Measurements from ENCODE around the gene ATP8B2.

Gene ATP8B2

GRCh38 chr1:154391086-154391770, 65.9 kb downstream of the ATP8B2 start:
- FAIRE-seq: no peak
- no peak for DNase-seq (ENCODE audit: insufficient read length, low spot score)

DNA sequence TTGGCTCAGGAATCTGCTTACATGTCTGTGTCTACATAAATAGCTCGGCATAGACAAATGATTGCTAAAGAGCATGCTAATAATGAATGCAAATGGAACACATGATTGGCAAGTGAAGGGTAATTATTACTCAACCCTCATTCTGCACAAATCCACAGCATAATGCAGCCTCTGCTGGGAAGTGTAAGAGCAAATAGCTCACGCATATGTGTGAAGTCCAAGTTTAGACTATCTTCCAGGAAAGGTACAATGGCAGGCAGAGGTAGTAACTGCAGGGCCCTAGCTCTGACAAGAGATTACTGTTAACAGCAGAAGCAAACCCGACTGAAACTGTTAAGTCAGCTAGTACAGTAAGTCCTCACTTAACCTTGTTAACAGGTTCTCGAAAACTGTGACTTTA, 72.8 kb downstream of the ATP8B2 start:
- DNase-seq (ENCODE audit: insufficient read length, low spot score) (no peak), FAIRE-seq (no peak)

DNA sequence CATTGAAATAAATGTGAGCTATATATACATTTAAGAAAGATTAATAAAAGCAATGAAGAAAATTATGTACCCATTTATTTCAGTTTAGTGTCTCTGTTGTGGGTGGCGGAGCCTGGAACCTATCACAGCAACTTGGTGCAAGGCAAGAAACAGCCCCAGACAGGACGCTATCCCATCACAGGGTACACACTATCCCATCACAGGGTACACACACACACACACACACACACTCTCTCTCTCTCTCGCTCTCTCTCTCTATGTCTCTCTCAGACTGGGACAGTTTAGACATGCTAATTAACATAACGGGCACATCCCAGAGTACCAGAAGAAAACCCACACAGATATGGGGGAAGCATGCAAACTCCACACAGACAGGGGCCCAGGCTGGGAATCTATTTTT, 73.4 kb downstream of the ATP8B2 start:
- DNase-seq (ENCODE audit: insufficient read length, low spot score) (no peak), FAIRE-seq (no peak)

DNA sequence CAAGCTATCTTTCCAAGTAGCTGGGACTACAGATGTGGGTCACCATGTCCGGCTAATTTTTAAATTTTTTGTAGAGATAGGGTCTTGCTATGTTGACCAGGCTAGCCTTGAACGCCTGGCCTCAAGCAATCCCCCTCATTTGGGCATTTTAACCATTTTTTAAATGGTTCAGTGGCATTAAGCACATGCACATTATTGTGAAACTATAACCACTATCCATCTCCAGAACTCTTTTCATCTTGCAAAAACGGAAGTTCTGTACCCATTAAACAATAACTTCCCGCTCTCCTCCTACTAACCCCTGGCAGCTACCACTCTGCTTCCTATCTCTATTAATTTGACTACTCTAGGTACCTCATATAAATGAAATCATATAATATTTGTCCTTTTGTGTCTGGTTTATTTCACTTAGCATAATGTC, 75.1 kb downstream of the ATP8B2 start:
- DNase-seq (ENCODE audit: insufficient read length, low spot score) (no peak), FAIRE-seq (no peak)
